ENCODE data around the gene RAD51D.
"Not testable (repeated sequence)": the region's sequence is repeated elsewhere in the genome, so short reads cannot be mapped to it uniquely, and the experiment has no call there.

RAD51D gene

DNA sequence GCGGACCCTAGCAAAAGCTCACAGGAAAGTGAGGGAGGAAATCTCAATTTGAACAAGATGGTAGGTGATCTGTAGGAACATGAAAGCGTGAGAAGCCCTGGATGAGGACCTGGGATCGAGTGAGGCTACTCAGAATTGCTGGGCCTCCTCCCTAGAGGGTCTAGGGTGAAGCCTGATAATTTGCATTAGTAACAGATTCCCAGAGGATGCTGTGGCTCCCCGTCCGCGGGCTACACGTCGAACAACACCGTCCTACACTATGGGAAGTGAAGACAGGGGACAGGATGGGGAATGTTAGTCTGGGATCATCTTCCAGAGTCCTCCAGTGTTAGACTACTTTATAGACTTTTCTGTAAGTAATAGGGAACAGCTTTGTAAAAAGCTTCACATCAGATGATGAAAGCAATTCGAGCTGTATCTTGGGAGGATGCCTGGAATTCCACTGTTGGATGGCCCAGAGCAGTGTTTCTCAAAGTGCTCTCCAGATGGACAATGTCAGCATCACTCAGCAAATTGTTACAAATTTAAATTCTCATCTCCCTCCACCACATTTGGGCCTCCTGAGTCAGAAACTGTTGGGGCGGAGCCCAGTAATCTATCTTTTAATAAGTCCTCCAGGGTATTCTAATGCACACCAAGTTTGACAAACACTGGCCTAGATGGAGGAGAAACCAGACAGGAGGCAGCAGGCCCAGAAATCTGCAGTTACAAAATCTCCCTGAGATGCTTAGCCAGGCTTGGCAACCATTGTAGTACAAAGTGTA is 8.3 kb upstream of the RAD51D start:
- no peak overlapping the region for H3K27ac ChIP-seq
- TF ChIP-seq, protein P1, sequence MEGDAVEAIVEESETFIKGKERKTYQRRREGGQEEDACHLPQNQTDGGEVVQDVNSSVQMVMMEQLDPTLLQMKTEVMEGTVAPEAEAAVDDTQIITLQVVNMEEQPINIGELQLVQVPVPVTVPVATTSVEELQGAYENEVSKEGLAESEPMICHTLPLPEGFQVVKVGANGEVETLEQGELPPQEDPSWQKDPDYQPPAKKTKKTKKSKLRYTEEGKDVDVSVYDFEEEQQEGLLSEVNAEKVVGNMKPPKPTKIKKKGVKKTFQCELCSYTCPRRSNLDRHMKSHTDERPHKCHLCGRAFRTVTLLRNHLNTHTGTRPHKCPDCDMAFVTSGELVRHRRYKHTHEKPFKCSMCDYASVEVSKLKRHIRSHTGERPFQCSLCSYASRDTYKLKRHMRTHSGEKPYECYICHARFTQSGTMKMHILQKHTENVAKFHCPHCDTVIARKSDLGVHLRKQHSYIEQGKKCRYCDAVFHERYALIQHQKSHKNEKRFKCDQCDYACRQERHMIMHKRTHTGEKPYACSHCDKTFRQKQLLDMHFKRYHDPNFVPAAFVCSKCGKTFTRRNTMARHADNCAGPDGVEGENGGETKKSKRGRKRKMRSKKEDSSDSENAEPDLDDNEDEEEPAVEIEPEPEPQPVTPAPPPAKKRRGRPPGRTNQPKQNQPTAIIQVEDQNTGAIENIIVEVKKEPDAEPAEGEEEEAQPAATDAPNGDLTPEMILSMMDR (conservative IDR thresholded peaks at IDR 0.05): no peak
- no peak for TF ChIP-seq ZFX (IDR thresholded peaks at IDR 0.05)

DNA sequence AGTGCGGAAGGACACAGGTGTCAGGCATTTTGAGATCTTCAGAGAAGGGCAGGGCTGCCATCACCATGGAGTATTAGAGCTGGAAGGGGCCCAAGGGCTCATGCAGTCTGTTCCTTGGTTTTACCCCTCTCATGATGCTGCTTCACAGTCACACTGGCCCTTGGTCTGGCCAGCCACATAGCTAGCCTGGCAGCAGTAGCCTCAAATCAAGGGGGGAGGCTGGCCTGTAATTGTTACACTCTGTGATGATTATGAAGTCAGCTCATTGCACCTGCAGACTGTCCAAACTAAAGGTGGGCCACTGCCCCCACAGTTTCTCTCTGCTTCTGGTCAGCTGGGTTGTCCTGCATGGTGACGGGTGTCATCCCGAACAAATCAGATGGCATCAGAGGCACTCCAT is 1.7 kb upstream of the RAD51D start, which contains the start of gene FNDC8:
Gene FNDC8, plus strand, starts transcription at position 301 of the 400 bp plus-strand sequence. Its CDS starts 79 bp downstream, at position 380.
- TF ChIP-seq, protein P1 (conservative IDR thresholded peaks at IDR 0.05): no peak
- TF ChIP-seq ZFX (IDR thresholded peaks at IDR 0.05): no peak
- no peak within 1 kb of the TSS for H3K27ac ChIP-seq

DNA sequence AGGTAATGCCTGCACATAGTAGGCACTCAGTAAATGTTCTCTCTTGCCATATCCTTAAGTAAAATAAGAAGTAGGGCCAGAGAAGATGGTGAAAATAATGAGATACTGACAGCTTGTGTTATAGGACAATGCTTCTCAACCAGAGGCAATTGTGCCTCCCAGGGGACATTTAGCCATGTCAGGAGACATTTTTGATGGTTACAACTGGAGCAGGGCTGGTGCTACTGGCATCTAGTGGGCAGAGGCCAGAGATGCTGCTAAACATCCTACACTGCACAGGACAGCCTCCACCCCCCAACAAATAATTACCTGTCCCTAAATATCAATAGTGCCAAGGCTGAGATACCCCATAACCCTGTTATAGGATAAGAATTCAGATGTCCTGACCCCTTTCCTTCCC is 1.7 kb downstream of the RAD51D start:
- TF ChIP-seq ZFX (IDR thresholded peaks at IDR 0.05): no peak
- TF ChIP-seq, protein P1 (conservative IDR thresholded peaks at IDR 0.05): no peak; the same call in 1 of the 2 replicates
- H3K27ac ChIP-seq: no peak overlapping the region

DNA sequence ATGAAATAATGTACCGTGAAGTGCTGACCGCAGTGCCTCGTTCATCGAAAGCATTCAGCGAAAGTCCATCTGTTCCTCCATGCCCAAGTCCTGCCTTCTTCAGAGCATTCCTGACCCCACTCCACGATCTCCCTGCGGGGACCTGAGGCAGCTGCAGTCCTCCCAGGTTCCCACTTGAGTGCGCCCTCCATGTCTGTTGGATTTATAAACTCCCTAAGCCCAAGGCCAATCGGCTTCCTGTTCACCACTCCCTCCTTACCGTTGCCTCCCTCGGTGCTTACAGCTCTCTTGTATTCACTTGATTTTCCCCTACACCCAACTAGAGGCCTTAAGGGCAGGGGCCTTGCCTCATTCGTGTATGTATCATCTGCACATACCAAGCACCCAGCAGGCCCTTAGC is 2.8 kb downstream of the RAD51D start:
- no peak overlapping the region for H3K27ac ChIP-seq

DNA sequence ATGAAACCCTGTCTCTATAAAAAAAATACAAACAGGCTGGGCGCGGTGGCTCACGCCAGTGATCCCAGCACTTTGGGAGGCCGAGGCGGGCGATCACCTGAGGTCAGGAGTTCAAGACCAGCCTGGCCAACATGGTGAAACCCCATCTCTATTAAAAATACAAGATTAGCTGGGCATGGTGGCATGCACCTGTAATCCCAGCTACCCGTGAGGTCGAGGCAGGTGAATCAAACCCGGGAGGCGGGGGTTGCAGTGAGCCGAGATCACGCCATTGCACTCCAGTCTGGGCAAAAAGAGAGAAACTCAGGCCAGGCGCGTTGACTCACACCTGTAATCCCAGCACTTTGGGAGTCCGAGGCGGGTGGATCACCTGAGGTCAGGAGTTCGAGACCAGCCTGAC is 8.9 kb downstream of the RAD51D start:
- not testable (repeated sequence) for H3K27ac ChIP-seq

More for the DNA sequence above, 2.8 kb downstream of the RAD51D start:
- no peak for TF ChIP-seq ZFX (IDR thresholded peaks at IDR 0.05)
- TF ChIP-seq, protein P1 (conservative IDR thresholded peaks at IDR 0.05): no peak

DNA sequence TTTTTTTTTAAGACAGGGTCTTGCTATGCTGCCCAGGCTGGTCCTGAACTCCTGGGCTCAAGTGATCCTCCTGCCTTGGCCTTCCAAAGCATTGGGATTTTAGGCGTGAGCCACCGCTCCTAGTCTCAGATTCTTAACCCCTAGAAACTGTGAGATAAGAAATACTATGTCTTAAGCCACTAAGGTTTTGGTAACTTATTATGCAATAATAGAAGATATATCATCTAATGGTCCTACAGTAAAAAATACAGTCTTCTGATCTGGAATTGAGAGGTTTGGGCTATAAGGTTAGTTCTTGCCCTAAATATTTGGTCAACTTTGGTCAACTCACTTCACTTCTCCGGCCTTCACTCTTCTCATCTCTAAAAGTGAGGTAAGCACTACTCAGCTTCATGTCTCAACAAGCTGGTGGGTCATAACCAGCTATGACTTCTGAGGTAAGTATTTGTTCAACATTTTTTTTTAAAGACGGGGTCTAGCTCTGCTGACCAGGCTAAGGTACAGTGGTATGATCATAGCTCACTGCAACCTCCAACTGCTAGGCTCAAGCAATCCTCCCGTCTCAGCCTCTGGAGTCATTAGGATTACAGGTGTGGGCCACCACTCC is 14.7 kb downstream of the RAD51D start:
- TF ChIP-seq, protein P1 (conservative IDR thresholded peaks at IDR 0.05): no peak
- TF ChIP-seq ZFX (IDR thresholded peaks at IDR 0.05): no peak

DNA sequence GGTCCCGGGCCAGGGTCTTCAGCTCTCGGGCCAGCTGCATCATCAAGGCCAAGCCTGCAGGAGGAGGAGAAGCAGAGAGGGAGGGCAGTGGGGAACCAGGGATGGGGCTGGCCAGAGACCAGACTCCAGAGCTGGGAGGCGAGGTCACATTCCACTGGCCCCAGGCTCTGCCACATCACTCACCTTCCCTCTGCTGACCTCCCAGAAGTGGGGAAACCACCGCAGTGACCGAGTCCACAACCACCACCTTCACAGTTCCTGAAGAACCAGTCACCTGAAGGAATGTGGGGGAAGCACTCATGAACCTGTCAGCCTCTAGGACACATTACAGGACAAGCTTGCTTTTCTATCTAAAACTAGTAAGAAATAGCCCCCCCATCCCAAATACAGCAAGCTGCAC is 16.4 kb downstream of the RAD51D start:
- TF ChIP-seq, protein P1 (conservative IDR thresholded peaks at IDR 0.05): no peak
- no peak for TF ChIP-seq ZFX (IDR thresholded peaks at IDR 0.05)
- H3K27ac ChIP-seq: no peak overlapping the region

More for the DNA sequence above, 14.7 kb downstream of the RAD51D start:
- no peak overlapping the region for H3K27ac ChIP-seq
